Lower leg skin (tissue), 4 donors: ENCODE data around the gene ELMOD3. TPM values are rescaled to one million over a fixed set of nuclear protein-coding genes. Genes with fewer than 3 reads are reported as not detected.
"Not testable (repeated sequence)": the region's sequence is repeated elsewhere in the genome, so short reads cannot be mapped to it uniquely, and the experiment has no call there.

Experiments used
- DNase-seq, 2 donors: peaks; one replicate each; pipeline ENCODE4 v3.0.0-alpha.2; 2019; ENCODE audit warnings: low spot score in 2 of 2
- H3K4me3 ChIP-seq: fragments of 200-600 bp; sonication (generic); 2 replicates; pipeline ENCODE4 v1.5.1; 2017; ENCODE audit warnings: mild to moderate bottlenecking, low read depth; ENCODE audit not compliant: poor library complexity, severe bottlenecking
- CTCF ChIP-seq, 3 donors: fragments of 450-650 bp; IDR thresholded peaks; one replicate each; pipeline ENCODE4 v1.5.1; 2016; ENCODE audit warnings: antibody characterized with exemption in 3 of 3, mild to moderate bottlenecking in 3 of 3, moderate library complexity in 2 of 3
- POLR2A ChIP-seq, 2 donors: fragments of 450-650 bp; IDR thresholded peaks; one replicate each; pipeline ENCODE4 v1.6.1; 2016 to 2017; ENCODE audit warnings: antibody characterized with exemption in 2 of 2, mild to moderate bottlenecking in 1 of 2, moderate library complexity in 1 of 2
- WGBS, 2 donors: methylation state at CpG; one replicate each; pipeline ENCODE4 v1.1.5; 2018; 5-methylcytosine and 5-hydroxymethylcytosine counted together
- intact Hi-C: fragments of 100-400 bp; cut with DNase I; formaldehyde crosslinking; loops from one replicate; pipeline ENCODE4 v1.15.0; 2023; ENCODE audit warnings: low total_unique reads
- total RNA-seq, 4 donors: library from RNA; depleted of rRNA; stranded (reverse); fragments of >200 nt; gene quantifications; one replicate each; pipeline ENCODE4 v1.1.0, GENCODE V29; 2016

Gene ELMOD3
- total RNA-seq, 4 donors from 2014 or later, result 10.0 to 26.1 (median 23.5) TPM

GRCh38 chr2:85310330-85310729 is 44.2 kb upstream of the ELMOD3 start:
- intact Hi-C loops, result no loop called here
- no peak for DNase-seq
- 66 to 71% methylated on average over 3 of the region's 3 CpGs for WGBS, 2 donors

GRCh38 chr2:85312404-85312803 is 42.2 kb upstream of the ELMOD3 start:
- DNase-seq, result no peak
- intact Hi-C loops, result no loop called here
- WGBS, 2 donors, result 71 to 73% methylated on average over 7 of the region's 7 CpGs
- H3K4me3 ChIP-seq, result no peak overlapping the region
- TF ChIP-seq POLR2A (IDR thresholded peaks at IDR 0.05) (no peak), CTCF (IDR thresholded peaks at IDR 0.05) (no peak)

More at GRCh38 chr2:85310330-85310729, 44.2 kb upstream of the ELMOD3 start:
- no peak overlapping the region for H3K4me3 ChIP-seq
- no peak for TF ChIP-seq CTCF (IDR thresholded peaks at IDR 0.05)

- TF ChIP-seq POLR2A (IDR thresholded peaks at IDR 0.05) (no peak), CTCF (IDR thresholded peaks at IDR 0.05) (no peak)
- no peak for DNase-seq
- WGBS, 2 donors, result 90 to 94% methylated on average over 9 to 10 of the region's 10 CpGs
- intact Hi-C loops, result no loop called here
- H3K4me3 ChIP-seq, result no peak overlapping the region
Measured at GRCh38 chr2:85314884-85315242, 39.7 kb upstream of the ELMOD3 start.

- 64 to 80% methylated on average over 2 of the region's 5 CpGs for WGBS, 2 donors
- DNase-seq, intact Hi-C loops, H3K4me3 ChIP-seq: not testable (repeated sequence)
Measured at GRCh38 chr2:85315921-85316320, 38.6 kb upstream of the ELMOD3 start.

- no peak overlapping the region for H3K4me3 ChIP-seq
- DNase-seq, result no peak
- WGBS, 2 donors, result 52 to 55% methylated on average over 11 of the region's 11 CpGs
- TF ChIP-seq CTCF (IDR thresholded peaks at IDR 0.05) (no peak), POLR2A (IDR thresholded peaks at IDR 0.05) (no peak)
- intact Hi-C loops, result no loop called here
Measured at GRCh38 chr2:85318222-85319074, 36.1 kb upstream of the ELMOD3 start.

GRCh38 chr2:85319796-85320195 is 34.8 kb upstream of the ELMOD3 start:
- H3K4me3 ChIP-seq, result no peak overlapping the region
- DNase-seq, result no peak
- TF ChIP-seq CTCF (IDR thresholded peaks at IDR 0.05) (no peak), POLR2A (IDR thresholded peaks at IDR 0.05) (no peak)
- WGBS, 2 donors, result 83 to 89% methylated on average over 4 of the region's 4 CpGs
- intact Hi-C loops, result no loop called here
